HK-2 (cell line): Measurements from ENCODE around the gene WDR93.
"Not testable (repeated sequence)": the region's sequence is repeated elsewhere in the genome, so short reads cannot be mapped to it uniquely, and the experiment has no call there.

Experiments used
- DNase-seq: peaks from one replicate; pipeline ENCODE4 v3.0.0-alpha.2; 2018; ENCODE audit not compliant: unreplicated experiment

WDR93 gene

GRCh38 chr15:89685995-89686394, 4.6 kb upstream of the WDR93 start:
- DNase-seq, result no peak

DNA sequence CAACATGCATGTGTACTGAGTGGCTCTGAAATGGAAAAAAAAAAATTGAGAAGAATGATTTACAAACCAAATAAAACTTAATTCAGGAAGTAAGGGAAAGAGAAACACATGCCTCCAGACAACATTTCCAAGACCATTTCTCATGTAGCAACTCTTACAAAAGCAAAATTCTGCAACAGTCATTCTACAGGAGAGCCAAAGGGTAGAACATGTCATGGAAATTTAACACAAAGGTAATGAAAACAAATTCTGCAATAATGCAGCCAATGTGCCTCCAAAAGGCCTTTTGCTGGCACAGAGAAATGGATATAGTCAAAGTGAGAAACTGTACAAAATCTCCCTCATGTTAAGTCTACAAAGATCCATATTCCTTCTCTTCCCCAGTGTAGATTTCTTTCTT, 4.1 kb upstream of the WDR93 start:
- DNase-seq, result no peak

GRCh38 chr15:89689930-89690275, 708 bp upstream of the WDR93 start:
- not testable (repeated sequence) for DNase-seq

DNA sequence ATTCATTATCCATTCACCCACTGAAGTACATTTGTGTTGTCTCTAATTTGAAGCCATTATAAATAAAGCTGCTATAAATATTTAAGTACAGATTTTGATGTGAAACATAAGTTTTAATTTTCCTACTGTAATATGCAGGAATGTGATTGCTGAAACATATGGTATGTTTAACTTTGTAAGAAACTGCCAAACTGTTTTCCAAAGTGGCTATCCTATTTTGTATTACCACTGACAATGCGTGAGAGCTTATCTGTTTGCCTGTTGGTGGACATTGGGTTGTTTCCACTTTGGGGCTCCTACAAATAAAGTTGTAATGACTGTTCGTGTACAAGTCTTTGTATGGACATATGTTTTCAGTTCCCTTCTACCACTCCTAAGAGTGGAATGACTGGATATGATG, 2.5 kb downstream of the WDR93 start:
- DNase-seq, result no peak

GRCh38 chr15:89693696-89694095, 3.1 kb downstream of the WDR93 start:
- DNase-seq, result no peak

GRCh38 chr15:89695198-89695597, 4.6 kb downstream of the WDR93 start:
- DNase-seq, result no peak

- DNase-seq, result no peak
Measured at GRCh38 chr15:89704411-89704810, 13.8 kb downstream of the WDR93 start.

DNA sequence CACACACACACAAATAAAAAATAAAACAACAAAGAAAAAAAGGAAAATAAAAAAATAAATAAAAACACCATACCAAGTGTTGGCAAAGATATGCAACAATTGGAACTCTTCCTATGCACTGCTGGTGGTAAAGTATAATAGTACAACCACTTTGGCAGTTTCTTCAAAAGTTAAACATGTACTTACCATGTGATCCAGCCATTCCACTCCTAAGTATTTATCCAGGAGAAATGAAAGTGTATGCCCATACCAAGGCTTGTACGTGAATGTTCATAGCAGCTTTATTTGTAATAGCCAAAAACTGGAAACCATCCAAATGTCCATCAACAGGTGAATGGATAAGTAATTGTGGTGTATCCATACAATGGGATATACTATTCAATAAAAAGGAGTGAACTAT, 17.0 kb downstream of the WDR93 start:
- DNase-seq, result no peak

- no peak for DNase-seq
Measured at GRCh38 chr15:89714775-89715174, 24.2 kb downstream of the WDR93 start.

DNA sequence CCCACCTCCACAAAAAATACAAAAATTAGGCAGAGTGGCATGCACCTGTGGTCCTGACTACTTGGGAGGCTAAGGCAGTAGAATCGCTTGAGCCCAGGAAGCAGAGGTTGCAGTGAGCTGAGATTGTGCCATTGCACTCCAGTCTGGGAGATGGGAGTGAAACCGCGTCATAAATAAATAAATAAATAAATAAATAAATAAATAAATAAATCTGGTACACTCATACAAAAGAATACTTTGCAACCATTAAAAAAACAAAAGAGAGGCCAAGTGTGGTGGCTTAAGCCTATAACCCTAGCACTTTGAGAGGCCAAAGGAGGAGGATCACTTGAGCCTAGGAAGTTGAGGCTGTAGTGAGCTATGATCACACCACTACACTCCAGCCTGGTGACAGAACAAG, 32.4 kb downstream of the WDR93 start:
- no peak for DNase-seq

- DNase-seq, result no peak
Measured at GRCh38 chr15:89724621-89725020, 34.0 kb downstream of the WDR93 start.

DNA sequence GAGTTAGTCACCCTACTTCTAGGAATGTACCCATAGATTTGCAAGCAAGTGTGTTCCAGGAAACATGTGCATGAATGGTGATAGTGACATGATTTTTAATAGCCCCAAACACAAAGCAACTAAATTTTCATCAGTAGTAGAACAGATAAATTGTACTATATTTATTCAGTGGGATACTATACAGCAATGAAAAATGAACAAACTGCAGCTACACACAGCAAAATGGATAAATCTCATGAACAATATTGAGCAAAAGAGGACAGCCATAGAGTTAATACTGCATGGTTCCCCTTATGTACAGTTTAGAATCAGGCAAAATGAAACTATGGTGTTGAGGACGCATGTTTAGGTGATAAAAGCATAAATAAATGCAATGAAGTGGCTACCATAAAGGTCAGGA, 34.5 kb downstream of the WDR93 start:
- no peak for DNase-seq

DNA sequence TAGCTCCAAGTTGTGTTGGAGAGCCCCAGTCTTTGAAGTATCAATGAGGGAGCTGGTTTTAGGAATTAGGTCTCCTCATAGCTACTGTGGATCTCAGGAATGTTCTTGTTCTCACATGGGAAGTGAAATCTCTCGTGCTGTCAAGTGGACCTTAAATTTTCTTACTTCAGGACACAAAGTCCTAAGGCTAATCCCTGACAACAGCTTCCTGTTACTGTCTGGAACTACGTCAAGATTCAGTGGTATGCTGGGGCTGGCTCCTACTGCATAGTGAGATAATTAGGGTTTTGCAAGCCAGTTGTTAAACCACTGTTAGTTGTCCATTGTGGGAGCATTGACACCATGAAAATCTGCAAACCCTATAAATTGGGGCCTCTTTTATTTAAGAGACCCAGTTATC, 37.6 kb downstream of the WDR93 start:
- no peak for DNase-seq

GRCh38 chr15:89731275-89731674, 40.7 kb downstream of the WDR93 start:
- no peak for DNase-seq

- no peak for DNase-seq
Measured at GRCh38 chr15:89732451-89733172, 42.0 kb downstream of the WDR93 start.

- DNase-seq, result no peak
Measured at GRCh38 chr15:89735773-89736172, 45.2 kb downstream of the WDR93 start.

GRCh38 chr15:89740137-89740536, 49.5 kb downstream of the WDR93 start:
- peak; percentile 45 for DNase-seq

DNA sequence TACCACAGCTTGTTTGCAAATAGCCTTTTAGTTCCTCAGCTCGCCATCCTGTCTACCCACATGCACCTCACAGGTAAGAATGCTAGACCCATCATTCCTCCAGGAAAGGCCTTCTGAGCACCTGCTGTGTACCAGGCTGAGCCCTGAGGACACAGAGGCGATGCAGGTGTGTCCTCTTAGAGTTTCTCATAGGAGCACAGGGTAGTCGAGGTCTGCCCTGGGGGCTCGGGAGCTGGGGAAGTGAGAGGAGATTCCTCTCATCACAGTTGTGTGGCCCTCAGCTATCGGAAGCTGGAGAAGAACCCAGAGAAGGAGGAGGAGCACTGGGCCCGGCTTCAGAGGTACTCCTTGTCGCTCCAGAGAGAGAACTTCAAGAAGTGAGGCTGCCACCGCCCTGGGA, 52.4 kb downstream of the WDR93 start:
- DNase-seq, result no peak

- no peak for DNase-seq
Measured at GRCh38 chr15:89743594-89743993, 53.0 kb downstream of the WDR93 start.

- no peak for DNase-seq
Measured at GRCh38 chr15:89745131-89745530, 54.5 kb downstream of the WDR93 start.

DNA sequence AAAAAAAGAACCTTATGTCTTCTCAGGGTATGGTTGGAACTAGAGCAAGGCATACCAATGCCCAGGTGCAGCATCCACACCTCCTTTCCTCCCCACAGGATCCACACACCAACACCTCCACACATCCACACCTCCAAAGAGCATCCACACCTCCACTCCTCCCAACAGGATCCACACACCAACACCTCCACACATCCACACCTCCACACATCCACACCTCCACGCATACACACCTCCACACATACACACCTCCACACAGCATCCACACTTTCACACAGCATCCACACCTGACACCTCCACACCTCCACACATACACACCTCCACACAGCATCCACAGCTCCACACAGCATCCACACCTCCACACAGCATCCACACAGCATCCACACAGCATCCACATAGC, 55.2 kb downstream of the WDR93 start:
- no peak for DNase-seq

- DNase-seq, result no peak
Measured at GRCh38 chr15:89746386-89746780, 55.8 kb downstream of the WDR93 start.

- DNase-seq, result no peak
Measured at GRCh38 chr15:89747708-89748682, 57.4 kb downstream of the WDR93 start.
